Psoas muscle (tissue), 8 donors: ENCODE measurements around the gene OR8H3. TPM values are rescaled to one million over a fixed set of nuclear protein-coding genes. Genes with fewer than 3 reads are reported as not detected.
"Not testable (repeated sequence)": the region's sequence is repeated elsewhere in the genome, so short reads cannot be mapped to it uniquely, and the experiment has no call there.

Source experiments
- ATAC-seq, 4 donors: fragments of 200-7000 bp; cut with Tn5 transposase; one replicate each; pipeline ENCODE4 v1.9.1; 2020; ENCODE audit warnings: moderate library complexity in 3 of 4, mild to moderate bottlenecking in 2 of 4
- DNase-seq, 2 donors: peaks; one replicate each; pipeline ENCODE4 v3.0.0-alpha.2; 2020
- H3K27ac ChIP-seq: fragments of 200-600 bp; one replicate; pipeline ENCODE4 v1.8.0; 2022
- H3K27me3 ChIP-seq, 3 donors: fragments of 200-600 bp in 1 of 3; one replicate each; pipeline versions ENCODE4 v1.6.1 to v1.8.0; 2013 to 2022; ENCODE audit warnings: low read length in 2 of 3, mild to moderate bottlenecking in 2 of 3, moderate library complexity in 1 of 3; ENCODE audit not compliant: insufficient read depth in 3 of 3
- H3K36me3 ChIP-seq, 2 donors: fragments of 200-600 bp in 1 of 2; one replicate each; pipeline versions ENCODE4 v1.6.1 to v1.8.0; 2013 to 2022; ENCODE audit warnings: low read depth in 1 of 2, mild to moderate bottlenecking in 1 of 2, moderate library complexity in 1 of 2; ENCODE audit not compliant: insufficient read depth in 1 of 2
- H3K4me1 ChIP-seq: fragments of 200-600 bp; one replicate; pipeline ENCODE4 v1.8.0; 2022
- H3K4me3 ChIP-seq: fragments of 200-600 bp; one replicate; pipeline ENCODE4 v1.8.0; 2022; ENCODE audit warnings: mild to moderate bottlenecking
- H3K9me3 ChIP-seq: fragments of 200-600 bp; one replicate; pipeline ENCODE4 v1.8.0; 2022
- CTCF ChIP-seq: fragments of 200-600 bp; IDR thresholded peaks from one replicate; pipeline ENCODE4 v1.8.0; 2022; ENCODE audit warnings: antibody characterized with exemption
- WGBS, 3 donors: extraction: QIAGEN DNeasy Blood & Tissue Kit; methylation state at CpG; one replicate each; pipeline versions ENCODE4 v1.1.6 to v1.1.7; 2013; 5-methylcytosine and 5-hydroxymethylcytosine counted together
- intact Hi-C, 2 donors: fragments of 100-400 bp; cut with DNase I; formaldehyde crosslinking; loops; one replicate each; pipeline versions ENCODE4 v1.11.0 to v1.14.2; 2022
- polyA plus RNA-seq, 3 donors: library from polyadenylated mRNA; stranded (reverse); fragments of 200-250 nt; gene quantifications; one replicate each; pipeline ENCODE4 v1.2.3, GENCODE V29; 2013
- total RNA-seq, 4 donors: library from RNA; stranded (reverse); fragmentation: NEBNext Ultra II Directional in 2 of 4; extraction: Animal tissue kit (Norgen Biotek cat#: 25700) in 2 of 4; gene quantifications; one replicate each; pipeline versions ENCODE4 v1.2.1 to v1.2.4, GENCODE V29; 2021 to 2023
- donor health status: healthy with polysubstance abuse.
- donor health status: DM: no; HTN: no; CAD: no; lungs with moderate emphysema.
- donor health status: Bipolar disorder and iron deficiency.
- donor health status: healthy.
- donor health status: DM: yes; HTN: yes; CAD: no.
- donor health status: DM: no; HTN: no; CAD: no.
- donor health status: DM: no; HTN: no; CAD: no.
- donor health status: DM: yes; HTN: yes; CAD: no.

The OR8H3 gene
- total and polyA plus RNA-seq, 7 donors, result not detected

GRCh38 chr11:56140151-56140661 lies 18.0 kb downstream of the OR8H3 start, which contains the start of gene OR8J3:
Gene OR8J3 (minus strand): TSS chr11:56140201. CDS start chr11:56137718, 2,483 bp downstream.
- no peak for ATAC-seq
- H3K4me3 ChIP-seq, result no peak within 1 kb of the TSS
- no peaks in the 10 kb centered on the region for H3K27me3 ChIP-seq
- no peak for TF ChIP-seq CTCF
- no peaks in the 10 kb centered on the region for H3K4me1 ChIP-seq
- no peak within 1 kb of the TSS for H3K27ac ChIP-seq
- no peaks in the 10 kb centered on the region for H3K9me3 ChIP-seq
- no peak for DNase-seq
- H3K36me3 ChIP-seq, result no peaks in the 10 kb centered on the region
- intact Hi-C loops, result no loop called here

GRCh38 chr11:56143681-56144080 lies 21.5 kb downstream of the OR8H3 start:
- WGBS, 3 donors, result 89 to 98% (median 92%) methylated on average over 19 to 28 of the region's 30 CpGs
- H3K4me1 ChIP-seq, H3K27me3 ChIP-seq, H3K36me3 ChIP-seq, H3K27ac ChIP-seq, ATAC-seq, intact Hi-C loops, H3K9me3 ChIP-seq, DNase-seq, H3K4me3 ChIP-seq: not testable (repeated sequence)

- DNase-seq, result no peak
- H3K27me3 ChIP-seq, result no peaks in the 10 kb centered on the region
- TF ChIP-seq CTCF, result no peak
- intact Hi-C loops, result no loop called here
- ATAC-seq, result no peak
- H3K4me3 ChIP-seq, result no peak overlapping the region
- H3K4me1 ChIP-seq, result no peaks in the 10 kb centered on the region
- no peaks in the 10 kb centered on the region for H3K36me3 ChIP-seq
- WGBS, 3 donors, result 59 to 63% (median 62%) methylated on average over 1 of the region's 1 CpG
- no peak overlapping the region for H3K27ac ChIP-seq
- H3K9me3 ChIP-seq, result no peaks in the 10 kb centered on the region
Observed at GRCh38 chr11:56151376-56151775, 29.2 kb downstream of the OR8H3 start.

- H3K9me3 ChIP-seq, result no peaks in the 10 kb centered on the region
- H3K27ac ChIP-seq, result no peak overlapping the region
- no peak overlapping the region for H3K4me3 ChIP-seq
- no peak for TF ChIP-seq CTCF
- H3K36me3 ChIP-seq, result no peaks in the 10 kb centered on the region
- ATAC-seq, result no peak
- WGBS, 3 donors, result 86 to 94% (median 90%) methylated on average over 15 of the region's 15 CpGs
- H3K4me1 ChIP-seq, result no peaks in the 10 kb centered on the region
- intact Hi-C loops, result no loop called here
- no peaks in the 10 kb centered on the region for H3K27me3 ChIP-seq
- DNase-seq, result no peak
Observed at GRCh38 chr11:56152333-56152732, 30.2 kb downstream of the OR8H3 start.

- intact Hi-C loops, result no loop called here
- Histone ChIP-seq H3K27ac (no peak within 1 kb of the TSS), H3K27me3 (no peaks in the 10 kb centered on the region), H3K4me3 (no peak within 1 kb of the TSS), H3K36me3 (no peaks in the 10 kb centered on the region), H3K4me1 (no peaks in the 10 kb centered on the region), H3K9me3 (no peaks in the 10 kb centered on the region)
- no peak for TF ChIP-seq CTCF
- DNase-seq (no peak), ATAC-seq (no peak)
- WGBS, 3 donors, result 70 to 74% (median 73%) methylated on average over 3 of the region's 3 CpGs
Observed at GRCh38 chr11:56160217-56160616, 38.0 kb downstream of the OR8H3 start, which contains the start of gene OR8K5. Gene OR8K5 (minus strand): TSS chr11:56160317. CDS start chr11:56160317, 0 bp downstream.
